ENCODE results near the gene CFAP73. TPM values are rescaled to one million over a fixed set of nuclear protein-coding genes. Genes with fewer than 3 reads are reported as not detected.
A peak's percentile ranks its signal among the peaks of the same experiment; 100 is the strongest.

Gene CFAP73
- total RNA-seq = under 1 TPM in 1 of 2 donors, not detected in 1; 0.99 TPM

- Histone ChIP-seq H3K4me3 (no peak within 1 kb of the TSS), H3K4me1 (peaks cover 28% of the 10 kb centered on the region), H3K27me3 (peaks cover 0 to 2% of the 10 kb centered on the region in 2 donors), H3K9me3 (no peaks in the 10 kb centered on the region), H3K36me3 (replicated peaks in 1 of 2; ENCODE audit: insufficient read depth in 1 of 2, low read depth in 2 of 2) (no peaks in the 10 kb centered on the region), H3K27ac (peak within 1 kb of the TSS; percentile 32 to 62 (median 38))
- 37 to 42% methylated on average over 17 to 22 of the region's 22 CpGs for WGBS, 2 donors
- ATAC-seq (peak; percentile 72), DNase-seq (peak; percentile 64 to 81 (median 79))
- no peak for TF ChIP-seq POLR2A (IDR thresholded peaks at IDR 0.05)
- TF ChIP-seq CTCF (IDR thresholded peaks at IDR 0.05) = no peak
- intact Hi-C loops (cut with DNase I) = no loop called here
Observed at GRCh38 chr12:113149361-113150150, at the start of gene CFAP73. TSS of gene CFAP73 (plus strand) at chr12:113149724. CDS start at chr12:113149858, 134 bp downstream.

- Histone ChIP-seq H3K27me3 (no peaks in the 10 kb centered on the region), H3K36me3 (replicated peaks in 1 of 2; ENCODE audit: insufficient read depth in 1 of 2, low read depth in 2 of 2) (no peaks in the 10 kb centered on the region), H3K9me3 (no peaks in the 10 kb centered on the region), H3K27ac (no peak overlapping the region), H3K4me1 (peaks cover 19% of the 10 kb centered on the region), H3K4me3 (no peak overlapping the region)
- DNase-seq (no peak), ATAC-seq (no peak)
- intact Hi-C loops (cut with DNase I) = no loop called here
- 75 to 85% methylated on average over 10 to 11 of the region's 12 CpGs for WGBS, 2 donors
- TF ChIP-seq CTCF (IDR thresholded peaks at IDR 0.05) (no peak), POLR2A (IDR thresholded peaks at IDR 0.05) (no peak)
Observed at GRCh38 chr12:113099764-113100163, 49.8 kb upstream of the CFAP73 start.

- Histone ChIP-seq H3K27ac (no peak overlapping the region), H3K36me3 (replicated peaks in 1 of 2; ENCODE audit: insufficient read depth in 1 of 2, low read depth in 2 of 2) (no peaks in the 10 kb centered on the region), H3K27me3 (no peaks in the 10 kb centered on the region), H3K9me3 (no peaks in the 10 kb centered on the region), H3K4me1 (peaks cover 19% of the 10 kb centered on the region), H3K4me3 (no peak overlapping the region)
- 81 to 95% methylated on average over 6 to 10 of the region's 10 CpGs for WGBS, 2 donors
- DNase-seq (no peak), ATAC-seq (no peak)
- intact Hi-C loops (cut with DNase I) = no loop called here
- TF ChIP-seq POLR2A (IDR thresholded peaks at IDR 0.05) = no peak
- TF ChIP-seq CTCF (IDR thresholded peaks at IDR 0.05) = no peak
Observed at GRCh38 chr12:113101751-113102150, 47.8 kb upstream of the CFAP73 start.

GRCh38 chr12:113102811-113103210, 46.7 kb upstream of the CFAP73 start:
- no peaks in the 10 kb centered on the region for H3K36me3 ChIP-seq (replicated peaks in 1 of 2; ENCODE audit: insufficient read depth in 1 of 2, low read depth in 2 of 2)
- WGBS, 2 donors = 83 to 87% methylated on average over 5 of the region's 5 CpGs
- no peaks in the 10 kb centered on the region for H3K9me3 ChIP-seq
- no peaks in the 10 kb centered on the region for H3K27me3 ChIP-seq
- H3K27ac ChIP-seq = no peak overlapping the region
- DNase-seq (no peak), ATAC-seq (no peak)
- intact Hi-C loops (cut with DNase I) = no loop called here
- peaks cover 19% of the 10 kb centered on the region for H3K4me1 ChIP-seq
- TF ChIP-seq POLR2A (IDR thresholded peaks at IDR 0.05) = no peak
- no peak for TF ChIP-seq CTCF (IDR thresholded peaks at IDR 0.05)
- H3K4me3 ChIP-seq = no peak overlapping the region

Data from body of pancreas (tissue), 4 donors.